ENCODE measurements around the gene PLCG2.

DNA sequence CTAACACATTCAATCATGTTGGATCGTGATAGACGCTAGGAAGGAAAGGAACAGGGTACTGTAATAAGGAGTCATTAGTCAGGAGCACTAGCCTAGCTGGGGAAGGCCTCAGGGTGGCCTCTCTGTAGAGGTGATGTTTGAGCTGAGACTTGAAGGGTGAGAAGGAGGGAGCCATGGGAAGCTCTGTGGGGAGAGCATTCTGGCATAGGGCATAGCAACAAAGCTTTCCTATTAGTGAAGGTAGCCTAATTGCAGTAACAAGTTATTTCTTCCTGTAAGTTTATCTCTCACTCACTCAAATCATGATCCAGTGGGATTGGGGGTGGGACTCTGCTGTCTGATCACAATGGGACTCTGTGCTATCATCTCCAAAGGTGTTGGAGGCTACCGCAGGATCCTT lies 16.1 kb downstream of the PLCG2 start:
- TF ChIP-seq, protein P1, sequence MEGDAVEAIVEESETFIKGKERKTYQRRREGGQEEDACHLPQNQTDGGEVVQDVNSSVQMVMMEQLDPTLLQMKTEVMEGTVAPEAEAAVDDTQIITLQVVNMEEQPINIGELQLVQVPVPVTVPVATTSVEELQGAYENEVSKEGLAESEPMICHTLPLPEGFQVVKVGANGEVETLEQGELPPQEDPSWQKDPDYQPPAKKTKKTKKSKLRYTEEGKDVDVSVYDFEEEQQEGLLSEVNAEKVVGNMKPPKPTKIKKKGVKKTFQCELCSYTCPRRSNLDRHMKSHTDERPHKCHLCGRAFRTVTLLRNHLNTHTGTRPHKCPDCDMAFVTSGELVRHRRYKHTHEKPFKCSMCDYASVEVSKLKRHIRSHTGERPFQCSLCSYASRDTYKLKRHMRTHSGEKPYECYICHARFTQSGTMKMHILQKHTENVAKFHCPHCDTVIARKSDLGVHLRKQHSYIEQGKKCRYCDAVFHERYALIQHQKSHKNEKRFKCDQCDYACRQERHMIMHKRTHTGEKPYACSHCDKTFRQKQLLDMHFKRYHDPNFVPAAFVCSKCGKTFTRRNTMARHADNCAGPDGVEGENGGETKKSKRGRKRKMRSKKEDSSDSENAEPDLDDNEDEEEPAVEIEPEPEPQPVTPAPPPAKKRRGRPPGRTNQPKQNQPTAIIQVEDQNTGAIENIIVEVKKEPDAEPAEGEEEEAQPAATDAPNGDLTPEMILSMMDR (IDR thresholded peaks at IDR 0.05), result no peak
- TF ChIP-seq POLR2AphosphoS5 (IDR thresholded peaks at IDR 0.05; ENCODE audit: insufficient read depth in 1 of 2, low read depth in 1 of 2) (no peak), POLR2A (IDR thresholded peaks at IDR 0.05) (no peak)
